Tibial artery (tissue), 4 donors: ENCODE data around the gene BCLAF1.

Source experiments
- DNase-seq, 2 donors: peaks; one replicate each; pipeline ENCODE4 v3.0.0-alpha.2; 2019
- H3K27ac ChIP-seq, 2 donors: fragments of 200-600 bp; sonication (generic) in 1 of 2; 1 replicate in 1 of 2; 2 replicates in 1 of 2; pipeline ENCODE4 v1.5.1; 2018 to 2019; ENCODE audit warnings: mild to moderate bottlenecking in 1 of 2
- H3K27me3 ChIP-seq, 2 donors: fragments of 200-600 bp; sonication (generic) in 1 of 2; one replicate each; pipeline versions ENCODE4 v1.5.1 to v1.6.0; 2016 to 2019
- H3K36me3 ChIP-seq, 3 donors: fragments of 200-600 bp; sonication (generic) in 2 of 3; one replicate each; pipeline ENCODE4 v1.5.1; 2016 to 2019; ENCODE audit warnings: mild to moderate bottlenecking in 2 of 3
- H3K4me1 ChIP-seq, 4 donors: fragments of 200-600 bp; sonication (generic) in 2 of 4; 1 replicate in 3 of 4; 2 replicates in 1 of 4; pipeline ENCODE4 v1.5.1; 2016 to 2019
- H3K4me3 ChIP-seq, 2 donors: fragments of 200-600 bp; sonication (generic) in 1 of 2; 1 replicate in 1 of 2; 2 replicates in 1 of 2; pipeline ENCODE4 v1.5.1; 2018 to 2019; ENCODE audit warnings: mild to moderate bottlenecking in 2 of 2
- H3K9me3 ChIP-seq, 3 donors: fragments of 200-600 bp; sonication (generic) in 1 of 3; one replicate each; pipeline ENCODE4 v1.5.1; 2016 to 2019
- intact Hi-C: fragments of 100-400 bp; cut with DNase I; formaldehyde crosslinking; loops from one replicate; pipeline ENCODE4 v1.15.0; 2023; ENCODE audit warnings: low total_unique reads
- TF ChIP-seq, protein P1 (sequence below), 2 experiments: fragments of 200-600 bp in 1 of 2; fragments of 450-650 bp in 1 of 2; IDR thresholded peaks; one replicate each; pipeline ENCODE4 v1.5.1; 2017 to 2019; ENCODE audit warnings: antibody characterized with exemption in 2 of 2, mild to moderate bottlenecking in 1 of 2, moderate library complexity in 1 of 2

The BCLAF1 gene

DNA sequence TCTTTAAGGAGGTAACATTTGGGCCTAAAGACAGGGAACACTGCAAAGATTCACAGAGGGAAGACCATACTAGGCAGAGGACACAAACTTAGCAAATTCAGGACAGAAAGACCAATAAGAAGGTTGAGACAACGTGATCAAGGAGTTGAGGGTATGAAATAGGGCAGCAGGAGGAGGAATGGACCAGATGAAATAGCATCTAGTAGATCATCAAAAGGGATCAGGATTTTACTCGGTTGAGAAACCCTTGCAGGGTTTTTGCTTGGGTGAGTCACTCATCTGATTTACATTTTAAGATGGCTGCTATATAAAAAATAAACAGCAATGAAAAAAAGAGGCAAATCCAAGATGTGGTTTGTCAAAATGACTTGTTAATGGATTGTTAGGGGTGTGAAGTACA, 4.7 kb downstream of the BCLAF1 start:
- H3K9me3 ChIP-seq, result no peaks in the 10 kb centered on the region
- H3K27me3 ChIP-seq, result no peaks in the 10 kb centered on the region
- TF ChIP-seq, protein P1, sequence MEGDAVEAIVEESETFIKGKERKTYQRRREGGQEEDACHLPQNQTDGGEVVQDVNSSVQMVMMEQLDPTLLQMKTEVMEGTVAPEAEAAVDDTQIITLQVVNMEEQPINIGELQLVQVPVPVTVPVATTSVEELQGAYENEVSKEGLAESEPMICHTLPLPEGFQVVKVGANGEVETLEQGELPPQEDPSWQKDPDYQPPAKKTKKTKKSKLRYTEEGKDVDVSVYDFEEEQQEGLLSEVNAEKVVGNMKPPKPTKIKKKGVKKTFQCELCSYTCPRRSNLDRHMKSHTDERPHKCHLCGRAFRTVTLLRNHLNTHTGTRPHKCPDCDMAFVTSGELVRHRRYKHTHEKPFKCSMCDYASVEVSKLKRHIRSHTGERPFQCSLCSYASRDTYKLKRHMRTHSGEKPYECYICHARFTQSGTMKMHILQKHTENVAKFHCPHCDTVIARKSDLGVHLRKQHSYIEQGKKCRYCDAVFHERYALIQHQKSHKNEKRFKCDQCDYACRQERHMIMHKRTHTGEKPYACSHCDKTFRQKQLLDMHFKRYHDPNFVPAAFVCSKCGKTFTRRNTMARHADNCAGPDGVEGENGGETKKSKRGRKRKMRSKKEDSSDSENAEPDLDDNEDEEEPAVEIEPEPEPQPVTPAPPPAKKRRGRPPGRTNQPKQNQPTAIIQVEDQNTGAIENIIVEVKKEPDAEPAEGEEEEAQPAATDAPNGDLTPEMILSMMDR (IDR thresholded peaks at IDR 0.05), result no peak
- peak overlapping the region in 1 of 2 donors; percentile 46 for H3K27ac ChIP-seq
- no peak overlapping the region for H3K4me3 ChIP-seq
- intact Hi-C loops, result no loop called here
- no peak for DNase-seq
- peaks cover 0 to 6% (median 0%) of the 10 kb centered on the region in 3 donors for H3K36me3 ChIP-seq
- H3K4me1 ChIP-seq, result peaks cover 11 to 86% (median 63%) of the 10 kb centered on the region in 4 donors

DNA sequence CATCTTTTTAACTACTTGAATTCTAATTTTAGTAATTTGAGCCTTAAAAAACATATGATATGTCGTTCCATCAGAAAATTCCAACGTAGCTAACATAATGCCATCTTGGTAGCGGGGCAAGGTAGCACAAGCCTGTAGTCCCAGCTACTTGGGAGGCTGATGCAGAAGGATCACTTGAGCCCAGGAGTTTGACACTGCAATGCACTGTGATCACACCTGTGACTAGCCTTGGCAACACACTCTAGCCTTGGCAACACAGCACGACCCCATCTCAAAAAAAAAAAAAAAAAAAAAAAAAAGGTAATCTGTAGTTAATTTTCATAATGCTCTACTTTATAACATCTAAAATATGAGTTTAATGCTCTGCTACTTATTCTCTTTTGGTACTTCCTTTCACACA, 6.7 kb downstream of the BCLAF1 start:
- Histone ChIP-seq H3K9me3 (no peaks in the 10 kb centered on the region), H3K4me1 (peaks cover 8 to 93% (median 62%) of the 10 kb centered on the region in 4 donors), H3K4me3 (no peak overlapping the region), H3K27ac (peak overlapping the region in 1 of 2 donors; percentile 37), H3K27me3 (no peaks in the 10 kb centered on the region), H3K36me3 (peaks cover 0 to 17% (median 9%) of the 10 kb centered on the region in 3 donors)
- TF ChIP-seq, protein P1 (IDR thresholded peaks at IDR 0.05), result no peak
- intact Hi-C loops, result no loop called here
- DNase-seq, result no peak

DNA sequence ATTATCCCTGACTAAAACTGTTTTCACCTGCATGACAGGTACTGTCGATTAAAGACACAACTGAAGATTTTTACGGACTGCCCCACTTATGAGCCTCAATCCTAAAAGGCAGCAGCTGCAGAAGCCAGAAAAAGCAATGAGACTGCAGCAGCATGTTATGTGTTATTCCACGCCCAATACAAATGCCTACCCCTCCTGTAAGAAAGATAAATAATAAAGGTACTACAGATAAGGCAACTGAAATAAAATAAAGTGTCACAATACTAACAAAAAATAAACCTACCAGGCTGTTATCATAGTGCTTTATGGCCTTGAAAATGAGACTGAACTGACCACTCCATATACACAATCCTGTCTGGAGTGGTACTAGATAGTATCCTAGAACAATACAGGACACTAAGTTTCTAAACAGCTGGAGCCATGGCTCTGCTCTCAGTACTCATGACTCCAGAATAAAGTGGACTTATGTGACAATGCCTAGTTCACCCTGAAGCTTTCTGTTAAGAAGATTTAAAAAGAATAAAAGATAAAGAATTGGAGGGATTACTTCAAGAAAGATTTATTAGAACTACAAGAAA, 9.5 kb downstream of the BCLAF1 start:
- Histone ChIP-seq H3K36me3 (peaks cover 20 to 35% (median 24%) of the 10 kb centered on the region in 3 donors), H3K4me3 (no peak overlapping the region), H3K27ac (no peak overlapping the region), H3K4me1 (peaks cover 8 to 75% (median 40%) of the 10 kb centered on the region in 4 donors), H3K9me3 (no peaks in the 10 kb centered on the region), H3K27me3 (no peaks in the 10 kb centered on the region)
- TF ChIP-seq, protein P1 (IDR thresholded peaks at IDR 0.05), result no peak
- intact Hi-C loops, result no loop called here
- DNase-seq, result no peak

- TF ChIP-seq, protein P1 (IDR thresholded peaks at IDR 0.05), result no peak
- H3K4me1 ChIP-seq, result peaks cover 0 to 26% (median under 1%) of the 10 kb centered on the region in 4 donors
- H3K27ac ChIP-seq, result peak overlapping the region in 1 of 2 donors; percentile 49
- H3K9me3 ChIP-seq, result no peaks in the 10 kb centered on the region
- intact Hi-C loops, result no loop called here
- H3K4me3 ChIP-seq, result no peak overlapping the region
- H3K27me3 ChIP-seq, result no peaks in the 10 kb centered on the region
- peaks cover 61 to 76% (median 74%) of the 10 kb centered on the region in 3 donors for H3K36me3 ChIP-seq
- no peak for DNase-seq
Observed at GRCh38 chr6:136274062-136274461, 15.6 kb downstream of the BCLAF1 start.

DNA sequence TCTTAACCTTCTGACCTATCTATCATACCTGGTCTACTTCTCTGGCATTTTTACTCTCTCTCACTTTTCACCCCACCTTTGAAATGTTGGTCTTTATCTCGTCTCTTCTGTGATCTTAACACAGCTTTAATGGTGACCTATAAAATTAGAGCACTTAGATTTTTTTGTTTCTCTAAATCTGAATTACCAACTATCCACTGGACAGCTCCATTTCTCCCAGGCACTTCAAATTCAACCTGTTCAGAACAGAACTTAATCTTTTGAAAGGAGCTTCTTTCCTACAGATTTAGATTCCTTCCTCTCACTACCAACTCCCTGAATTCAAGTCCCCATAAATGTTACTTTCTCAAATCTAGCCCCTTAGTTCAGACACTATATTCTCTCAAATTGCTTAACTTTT, 24.5 kb downstream of the BCLAF1 start:
- peaks cover 78 to 90% (median 89%) of the 10 kb centered on the region in 3 donors for H3K36me3 ChIP-seq
- H3K27me3 ChIP-seq, result no peaks in the 10 kb centered on the region
- intact Hi-C loops, result no loop called here
- no peak for DNase-seq
- no peaks in the 10 kb centered on the region for H3K4me1 ChIP-seq
- H3K27ac ChIP-seq, result no peak overlapping the region
- H3K9me3 ChIP-seq, result no peaks in the 10 kb centered on the region
- H3K4me3 ChIP-seq, result no peak overlapping the region
- TF ChIP-seq, protein P1 (IDR thresholded peaks at IDR 0.05), result no peak
